OCI-LY1 (cell line): ENCODE measurements around the gene TCN2.

Experiments used
- EZH2 ChIP-seq: fragments of 200-600 bp; sonication (generic), shearing (Covaris generic); IDR thresholded peaks from 2 replicates; pipeline ENCODE4 v1.8.0; 2017; ENCODE audit warnings: borderline replicate concordance, mixed run types, mild to moderate bottlenecking, antibody characterized with exemption, low read length, moderate library complexity, mixed read lengths
- TF ChIP-seq, protein P1 (sequence below): fragments of 200-600 bp; sonication (generic), shearing (Covaris generic); IDR thresholded peaks from 2 replicates; pipeline ENCODE4 v1.5.1; 2017; ENCODE audit warnings: mild to moderate bottlenecking, antibody characterized with exemption, low read length, moderate library complexity, mixed read lengths

- TF ChIP-seq, protein P1, sequence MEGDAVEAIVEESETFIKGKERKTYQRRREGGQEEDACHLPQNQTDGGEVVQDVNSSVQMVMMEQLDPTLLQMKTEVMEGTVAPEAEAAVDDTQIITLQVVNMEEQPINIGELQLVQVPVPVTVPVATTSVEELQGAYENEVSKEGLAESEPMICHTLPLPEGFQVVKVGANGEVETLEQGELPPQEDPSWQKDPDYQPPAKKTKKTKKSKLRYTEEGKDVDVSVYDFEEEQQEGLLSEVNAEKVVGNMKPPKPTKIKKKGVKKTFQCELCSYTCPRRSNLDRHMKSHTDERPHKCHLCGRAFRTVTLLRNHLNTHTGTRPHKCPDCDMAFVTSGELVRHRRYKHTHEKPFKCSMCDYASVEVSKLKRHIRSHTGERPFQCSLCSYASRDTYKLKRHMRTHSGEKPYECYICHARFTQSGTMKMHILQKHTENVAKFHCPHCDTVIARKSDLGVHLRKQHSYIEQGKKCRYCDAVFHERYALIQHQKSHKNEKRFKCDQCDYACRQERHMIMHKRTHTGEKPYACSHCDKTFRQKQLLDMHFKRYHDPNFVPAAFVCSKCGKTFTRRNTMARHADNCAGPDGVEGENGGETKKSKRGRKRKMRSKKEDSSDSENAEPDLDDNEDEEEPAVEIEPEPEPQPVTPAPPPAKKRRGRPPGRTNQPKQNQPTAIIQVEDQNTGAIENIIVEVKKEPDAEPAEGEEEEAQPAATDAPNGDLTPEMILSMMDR, result no peak
- TF ChIP-seq EZH2, result no peak
Measured at GRCh38 chr22:30614879-30615278, 7.9 kb downstream of the TCN2 start.
